Neural cell (in vitro differentiated cells): ENCODE data around the gene NOS1AP. TPM values are rescaled to one million over a fixed set of nuclear protein-coding genes. Genes with fewer than 3 reads are reported as not detected.

ENCODE experiments used
- H2AFZ ChIP-seq: fragments of 200-600, 300-800 bp; sonication (generic), shearing (Covaris generic); 2 replicates; pipeline ENCODE4 v1.6.0; 2014; ENCODE audit warnings: low read depth, mild to moderate bottlenecking, antibody characterized with exemption, low read length, moderate library complexity
- H3F3A ChIP-seq: fragments of 200-600 bp; shearing (Covaris generic); 2 replicates; pipeline ENCODE4 v1.6.1; 2016; ENCODE audit warnings: mild to moderate bottlenecking, moderate library complexity, mixed read lengths, antibody characterized with exemption, low read length; ENCODE audit not compliant: insufficient read depth, poor library complexity, severe bottlenecking
- H3K27ac ChIP-seq: fragments of 200-600, 300-800 bp; sonication (generic), shearing (Covaris generic); 2 replicates; pipeline ENCODE4 v1.5.1; 2014; ENCODE audit warnings: mild to moderate bottlenecking, low read length, moderate library complexity
- H3K27me3 ChIP-seq: fragments of 300-800, 200-600 bp; sonication (generic), shearing (Covaris generic); 2 replicates; pipeline ENCODE4 v1.6.0; 2014; ENCODE audit warnings: mild to moderate bottlenecking, low read depth, low read length, moderate library complexity; ENCODE audit not compliant: insufficient read depth
- H3K36me3 ChIP-seq: fragments of 300-800, 200-600 bp; sonication (generic), shearing (Covaris generic); 2 replicates; pipeline ENCODE4 v1.5.1; 2014; ENCODE audit warnings: mild to moderate bottlenecking, antibody characterized with exemption, low read length, moderate library complexity; ENCODE audit not compliant: insufficient read depth
- H3K4me2 ChIP-seq: fragments of 300-800, 200-600 bp; sonication (generic), shearing (Covaris generic); 2 replicates; pipeline ENCODE4 v1.6.0; 2014; ENCODE audit warnings: mild to moderate bottlenecking, low read length
- H3K4me3 ChIP-seq: fragments of 300-800, 200-600 bp; sonication (generic), shearing (Covaris generic); 2 replicates; pipeline ENCODE4 v1.5.1; 2014; ENCODE audit warnings: mild to moderate bottlenecking, low read length, moderate library complexity
- H3K79me2 ChIP-seq: fragments of 200-600 bp; shearing (Covaris generic); replicated peaks from 2 replicates; pipeline ENCODE4 v1.6.0; 2014; ENCODE audit warnings: mild to moderate bottlenecking, low read length, moderate library complexity; ENCODE audit not compliant: insufficient read depth
- H3K9ac ChIP-seq: fragments of 300-800, 200-600 bp; sonication (generic), shearing (Covaris generic); 2 replicates; pipeline ENCODE4 v1.6.1; 2016; ENCODE audit warnings: mild to moderate bottlenecking, low read length, mixed read lengths
- H3K9me2 ChIP-seq: fragments of 200-600 bp; shearing (Covaris generic); 2 replicates; pipeline ENCODE4 v1.6.1; 2016; ENCODE audit warnings: mild to moderate bottlenecking, low read length, mixed read lengths; ENCODE audit not compliant: insufficient read depth
- H3K9me3 ChIP-seq: fragments of 200-600, 300-800 bp; sonication (generic), shearing (Covaris generic); 2 replicates; pipeline ENCODE4 v1.6.1; 2016; ENCODE audit warnings: mild to moderate bottlenecking, mixed run types, low read length, moderate library complexity, mixed read lengths
- H4K20me1 ChIP-seq: fragments of 200-600 bp; shearing (Covaris generic); 2 replicates; pipeline ENCODE4 v1.6.1; 2016; ENCODE audit warnings: mild to moderate bottlenecking, mixed run types; ENCODE audit not compliant: insufficient read depth
- CTCF ChIP-seq: fragments of 450-650 bp; IDR thresholded peaks from 2 replicates; pipeline ENCODE4 v1.5.1; 2014; ENCODE audit warnings: antibody characterized with exemption, mild to moderate bottlenecking, moderate library complexity; ENCODE audit not compliant: poor library complexity, severe bottlenecking
- EP300 ChIP-seq: fragments of 450-650 bp; conservative IDR thresholded peaks from 2 replicates; pipeline ENCODE4 v1.6.1; 2014; ENCODE audit warnings: antibody characterized with exemption, mild to moderate bottlenecking, moderate library complexity; ENCODE audit not compliant: poor library complexity, severe bottlenecking
- EZH2 ChIP-seq: fragments of 200-600, 300-800 bp; shearing (Covaris generic), sonication (generic); IDR thresholded peaks from 2 replicates; pipeline ENCODE4 v1.6.1; 2014; ENCODE audit warnings: antibody characterized with exemption, low read length, borderline replicate concordance, mild to moderate bottlenecking; ENCODE audit not compliant: insufficient read depth, poor library complexity, severe bottlenecking
- MXI1 ChIP-seq: fragments of 450-650 bp; conservative IDR thresholded peaks from 2 replicates; pipeline ENCODE4 v1.6.1; 2014; ENCODE audit warnings: antibody characterized with exemption, mild to moderate bottlenecking; ENCODE audit not compliant: poor library complexity, severe bottlenecking
- POLR2AphosphoS5 ChIP-seq: IDR thresholded peaks from 2 replicates; pipeline ENCODE4 v1.6.1; 2012
- RAD21 ChIP-seq: fragments of 450-650 bp; conservative IDR thresholded peaks from 2 replicates; pipeline ENCODE4 v1.6.1; 2014; ENCODE audit warnings: antibody characterized with exemption, mild to moderate bottlenecking, moderate library complexity
- REST ChIP-seq: IDR thresholded peaks from 2 replicates; pipeline ENCODE4 v1.6.1; 2012; ENCODE audit warnings: borderline replicate concordance
- SMC3 ChIP-seq: fragments of 450-650 bp; conservative IDR thresholded peaks from 2 replicates; pipeline ENCODE4 v1.6.1; 2014; ENCODE audit warnings: antibody characterized with exemption, mild to moderate bottlenecking, moderate library complexity; ENCODE audit not compliant: poor library complexity
- TAF1 ChIP-seq: IDR thresholded peaks from 2 replicates; pipeline ENCODE4 v1.6.1; 2012; ENCODE audit warnings: low read depth
- polyA plus RNA-seq: library from polyadenylated mRNA; depleted of rRNA; stranded (reverse); fragments of >200 nt; gene quantifications from 2 replicates; pipeline ENCODE4 v1.2.3, GENCODE V29; 2014

NOS1AP gene
- polyA plus RNA-seq, 1 donor from 2014 or later = 5.3 TPM

DNA sequence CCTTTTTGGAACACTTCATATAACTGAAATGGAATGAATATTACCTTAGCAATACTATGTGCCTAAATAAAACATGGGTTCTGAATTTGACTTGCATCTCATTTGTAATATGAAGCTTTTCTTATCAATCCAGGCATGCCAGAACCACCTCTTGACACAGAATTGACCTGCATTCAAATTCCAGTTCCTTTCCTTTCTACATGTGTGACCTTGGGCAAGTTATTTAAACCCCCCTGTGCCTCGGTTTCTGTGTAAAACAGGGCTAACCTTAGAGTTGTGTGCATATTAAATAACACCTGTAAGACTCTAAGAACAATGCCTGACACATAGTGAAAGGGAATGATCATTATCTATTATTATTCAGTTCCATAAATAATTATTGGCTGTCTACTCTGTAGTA lies 2.0 kb upstream of the NOS1AP start:
- no peak overlapping the region for H3K27ac ChIP-seq
- no peak overlapping the region for H2AFZ ChIP-seq
- peaks cover 25% of the 10 kb centered on the region for H3K79me2 ChIP-seq
- no peaks in the 10 kb centered on the region for H3F3A ChIP-seq
- no peaks in the 10 kb centered on the region for H3K9me2 ChIP-seq
- no peaks in the 10 kb centered on the region for H3K36me3 ChIP-seq
- no peaks in the 10 kb centered on the region for H3K9me3 ChIP-seq
- no peak overlapping the region for H3K4me3 ChIP-seq
- no peak for TF ChIP-seq POLR2AphosphoS5
- TF ChIP-seq CTCF = no peak
- no peak for TF ChIP-seq REST
- TF ChIP-seq MXI1 = no peak
- TF ChIP-seq TAF1 = no peak
- no peak for TF ChIP-seq RAD21
- no peak for TF ChIP-seq EZH2
- no peak overlapping the region for H3K9ac ChIP-seq
- no peaks in the 10 kb centered on the region for H3K27me3 ChIP-seq
- no peak overlapping the region for H3K4me2 ChIP-seq
- H4K20me1 ChIP-seq = no peaks in the 10 kb centered on the region

- Histone ChIP-seq H3K4me3 (no peak overlapping the region), H3K9me3 (no peaks in the 10 kb centered on the region), H3K27me3 (no peaks in the 10 kb centered on the region), H3K36me3 (no peaks in the 10 kb centered on the region), H3K9me2 (no peaks in the 10 kb centered on the region), H3K79me2 (peaks cover 34% of the 10 kb centered on the region), H3K4me2 (no peak overlapping the region), H2AFZ (no peak overlapping the region), H3F3A (no peaks in the 10 kb centered on the region), H3K9ac (no peak overlapping the region), H4K20me1 (no peaks in the 10 kb centered on the region), H3K27ac (no peak overlapping the region)
- no peak for TF ChIP-seq TAF1
- no peak for TF ChIP-seq REST
- TF ChIP-seq MXI1 = no peak
- no peak for TF ChIP-seq CTCF
- no peak for TF ChIP-seq EZH2
- no peak for TF ChIP-seq SMC3
- TF ChIP-seq POLR2AphosphoS5 = no peak
- no peak for TF ChIP-seq EP300
- no peak for TF ChIP-seq RAD21
Measured at GRCh38 chr1:162068301-162068700, 1.2 kb upstream of the NOS1AP start.
